ENCODE results near the gene ARMC10.

DNA sequence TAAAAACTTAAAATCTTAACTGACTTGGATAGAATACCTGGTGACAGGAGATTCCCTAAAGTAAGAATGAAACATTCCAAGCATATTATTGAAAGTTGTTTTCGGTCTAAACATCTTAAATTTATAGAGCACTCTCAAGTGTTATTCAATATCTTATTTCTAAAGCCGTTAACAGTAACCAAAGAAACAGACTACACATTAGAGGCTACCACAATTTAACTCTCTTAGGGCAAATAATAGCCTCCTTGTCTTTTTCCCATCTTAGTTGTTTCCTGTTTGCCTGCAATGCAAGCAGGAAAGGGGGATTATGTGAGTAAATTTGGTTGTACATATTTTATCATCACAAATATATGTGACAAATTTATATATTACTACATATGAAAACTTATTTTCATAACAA, 42.5 kb downstream of the ARMC10 start:
- TF ChIP-seq GATA3 (IDR thresholded peaks at IDR 0.05; ENCODE audit: low read depth, low read length): no peak
- TF ChIP-seq GATA2 (IDR thresholded peaks at IDR 0.05; ENCODE audit: low read depth, low read length): no peak

Measured in SH-SY5Y (cell line).